NT2/D1 (cell line): Measurements from ENCODE around the gene HHIPL1.

Experiments used
- SUZ12 ChIP-seq: IDR thresholded peaks from 2 replicates; pipeline ENCODE4 v1.6.1; 2011; ENCODE audit not compliant: insufficient read length, insufficient read depth; ENCODE audit errors: extremely low read depth
- YY1 ChIP-seq: IDR thresholded peaks from 2 replicates; pipeline ENCODE4 v1.6.1; 2011; ENCODE audit not compliant: insufficient read length, insufficient read depth
- ZNF274 ChIP-seq: IDR thresholded peaks from 2 replicates; pipeline ENCODE4 v1.6.1; 2011; ENCODE audit warnings: mild to moderate bottlenecking, low read depth, low read length

DNA sequence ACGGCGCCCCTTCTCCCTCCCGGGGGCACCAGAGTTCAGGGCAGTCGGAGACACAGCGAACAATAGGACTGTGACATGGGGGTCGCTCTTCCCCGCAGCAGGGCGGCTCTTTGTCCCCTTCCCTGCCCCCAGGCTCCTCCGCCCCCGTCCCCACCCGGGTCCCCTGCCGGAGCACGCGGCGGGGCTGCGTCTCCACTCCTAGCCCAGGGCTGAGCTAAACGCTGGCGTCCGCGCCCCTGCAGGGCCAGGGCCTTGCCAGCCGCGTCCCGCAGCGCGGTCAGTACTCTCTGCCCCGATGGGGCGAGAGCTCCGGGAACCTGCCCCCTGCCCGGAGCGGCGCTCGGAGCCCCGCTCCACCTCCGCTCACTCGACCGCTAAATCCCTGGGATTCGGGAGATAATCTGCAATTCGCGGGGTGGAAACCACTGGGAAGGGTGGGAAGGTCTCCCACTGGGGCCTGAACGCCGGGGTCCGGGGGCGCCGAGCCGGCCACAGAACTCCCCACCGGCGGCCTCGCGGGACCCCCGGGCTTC, 40.1 kb upstream of the HHIPL1 start:
- TF ChIP-seq SUZ12: no peak
- TF ChIP-seq YY1: no peak
- no peak for TF ChIP-seq ZNF274
